GM19372 (cell line): ENCODE results near the gene RPS3.

Experiments
- ATAC-seq: cut with Tn5 transposase; IDR thresholded peaks from one replicate; pipeline ENCODE4 v1.9.1; 2021; ENCODE audit warnings: mild to moderate bottlenecking, low read depth, moderate library complexity; ENCODE audit not compliant: unreplicated experiment

Gene RPS3

DNA sequence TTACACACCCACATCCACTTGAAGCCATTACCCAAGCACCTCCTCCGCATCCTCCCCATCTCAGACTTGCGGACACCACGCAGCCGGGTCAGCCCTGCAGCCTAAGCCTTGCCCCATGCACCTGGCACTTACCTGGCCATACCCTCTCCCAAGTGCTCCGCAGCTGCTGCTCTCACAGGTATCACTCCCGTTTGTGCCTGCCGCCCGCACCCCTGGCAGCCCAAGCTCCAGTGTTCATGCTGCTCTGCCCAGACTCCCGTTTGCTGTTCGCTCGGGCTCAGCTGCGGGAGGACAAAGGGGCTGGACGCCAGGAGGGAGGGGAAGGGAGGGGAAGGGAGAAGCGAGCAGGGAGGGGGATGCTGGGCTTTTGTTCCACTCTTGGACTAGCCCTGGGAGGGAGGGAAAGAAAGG, 33.6 kb downstream of the RPS3 start, which contains the start of gene KLHL35:
TSS of gene KLHL35 (minus strand) at position 293 of the 411 bp plus-strand sequence. CDS start 2,574 bp downstream, outside the sequence.
- ATAC-seq, result no peak

DNA sequence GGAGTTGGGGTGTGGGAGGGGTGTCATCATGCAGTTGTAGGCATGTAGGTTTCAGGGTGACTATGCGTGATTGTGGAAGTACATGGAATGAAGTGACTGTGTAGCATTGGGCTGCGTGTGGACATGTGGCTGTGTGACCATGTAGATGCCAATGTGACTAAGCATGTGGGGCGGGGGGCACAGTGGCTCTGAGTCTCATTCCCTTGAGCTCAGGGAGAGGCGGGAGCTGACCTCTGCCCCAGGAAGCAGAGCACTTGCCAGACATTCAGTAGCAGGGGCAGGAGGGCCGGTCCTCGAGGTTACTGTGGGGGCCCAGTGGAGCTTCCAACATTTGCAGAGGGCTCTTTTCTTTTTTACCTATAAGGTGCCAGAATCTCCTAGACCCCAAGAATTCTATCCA, 34.1 kb downstream of the RPS3 start:
- ATAC-seq, result no peak

DNA sequence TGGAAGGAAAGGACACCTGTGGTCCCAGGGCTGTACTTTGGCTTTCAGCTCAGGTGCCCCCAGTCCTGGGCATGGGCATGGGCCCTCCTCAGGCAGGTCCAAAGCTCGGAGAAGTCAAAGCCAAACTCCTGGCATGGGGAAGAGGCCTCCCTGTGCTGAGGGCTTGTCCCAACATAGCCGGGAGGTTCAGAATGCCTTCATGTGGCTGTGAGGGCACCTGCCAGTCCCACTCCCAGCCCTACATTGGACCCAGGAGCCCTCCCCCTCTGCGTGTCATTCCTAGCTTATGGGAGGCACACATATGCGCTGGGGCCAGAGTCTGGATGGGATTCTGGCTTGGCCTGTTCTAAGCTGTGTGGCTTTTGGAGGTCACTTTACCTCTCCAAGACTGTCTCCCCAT, 34.7 kb downstream of the RPS3 start:
- no peak for ATAC-seq

DNA sequence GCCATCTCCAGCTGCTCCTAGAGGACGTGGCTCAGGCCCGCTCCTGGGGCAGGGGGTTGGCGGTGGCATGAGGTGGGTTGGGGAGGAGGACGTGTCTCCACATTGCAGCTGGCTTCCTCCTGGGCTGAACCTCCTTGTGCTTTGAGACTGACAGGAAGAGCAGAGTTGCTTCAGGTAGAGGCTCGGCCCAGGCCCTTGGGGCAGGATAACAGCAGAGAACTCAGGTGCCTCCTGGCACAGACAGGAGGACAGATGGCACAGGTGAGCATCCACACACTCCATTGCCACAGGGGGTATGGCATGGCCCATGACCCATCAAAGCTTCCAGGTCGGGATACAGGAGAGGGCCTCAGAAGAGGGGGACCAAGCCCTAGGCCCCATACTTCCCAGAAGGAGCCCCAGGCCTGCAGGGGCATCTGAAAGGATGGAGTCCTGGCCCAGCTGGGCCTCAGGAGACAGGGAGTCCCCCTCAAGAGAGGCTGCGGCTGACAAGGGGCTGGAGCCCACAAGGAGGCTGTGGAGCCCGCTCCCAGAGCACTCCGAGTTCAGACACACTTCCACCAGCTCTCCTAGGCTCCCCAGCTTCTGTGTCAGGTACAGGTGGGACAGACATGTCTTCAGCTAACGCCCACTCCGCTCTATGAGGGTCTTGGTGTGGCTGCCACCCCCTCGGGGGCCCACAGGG, 35.7 kb downstream of the RPS3 start:
- ATAC-seq, result no peak

DNA sequence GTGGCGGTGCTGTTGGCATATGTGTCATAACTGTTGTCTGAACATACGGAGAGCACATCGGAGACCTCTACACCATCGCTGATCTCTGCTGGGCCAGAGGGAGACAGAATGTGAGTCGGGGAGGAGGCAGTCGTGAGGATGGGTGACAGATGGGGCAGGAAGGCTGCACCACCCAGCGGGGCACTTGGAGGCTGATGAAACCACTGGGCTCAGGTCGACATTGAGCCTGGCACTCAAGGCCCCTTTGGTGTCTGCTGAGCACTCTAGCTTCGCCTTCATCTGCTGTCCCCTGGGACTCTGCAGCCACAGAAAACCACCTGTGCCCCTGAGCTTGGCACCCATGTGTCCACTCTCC, 36.2 kb downstream of the RPS3 start:
- ATAC-seq, result no peak

DNA sequence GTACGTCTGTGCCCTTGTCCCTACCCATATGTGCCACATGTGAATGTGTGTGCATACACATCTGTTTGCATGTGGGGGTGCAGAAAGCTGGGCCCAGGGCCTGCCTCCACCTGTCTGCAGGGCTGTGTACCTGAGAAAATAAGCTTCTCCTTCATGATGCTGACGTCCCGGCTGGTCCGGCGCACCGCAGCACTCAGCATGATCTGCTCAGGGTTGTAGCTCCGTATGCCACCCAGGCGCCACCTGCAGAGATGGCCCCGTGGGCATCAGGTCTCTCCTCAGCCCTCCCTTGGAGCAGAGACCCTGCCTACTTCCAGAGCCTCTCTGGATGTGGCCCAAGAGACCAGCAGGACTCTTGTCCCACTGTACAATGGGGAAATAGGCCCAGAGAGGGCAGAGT, 37.5 kb downstream of the RPS3 start:
- ATAC-seq, result no peak

DNA sequence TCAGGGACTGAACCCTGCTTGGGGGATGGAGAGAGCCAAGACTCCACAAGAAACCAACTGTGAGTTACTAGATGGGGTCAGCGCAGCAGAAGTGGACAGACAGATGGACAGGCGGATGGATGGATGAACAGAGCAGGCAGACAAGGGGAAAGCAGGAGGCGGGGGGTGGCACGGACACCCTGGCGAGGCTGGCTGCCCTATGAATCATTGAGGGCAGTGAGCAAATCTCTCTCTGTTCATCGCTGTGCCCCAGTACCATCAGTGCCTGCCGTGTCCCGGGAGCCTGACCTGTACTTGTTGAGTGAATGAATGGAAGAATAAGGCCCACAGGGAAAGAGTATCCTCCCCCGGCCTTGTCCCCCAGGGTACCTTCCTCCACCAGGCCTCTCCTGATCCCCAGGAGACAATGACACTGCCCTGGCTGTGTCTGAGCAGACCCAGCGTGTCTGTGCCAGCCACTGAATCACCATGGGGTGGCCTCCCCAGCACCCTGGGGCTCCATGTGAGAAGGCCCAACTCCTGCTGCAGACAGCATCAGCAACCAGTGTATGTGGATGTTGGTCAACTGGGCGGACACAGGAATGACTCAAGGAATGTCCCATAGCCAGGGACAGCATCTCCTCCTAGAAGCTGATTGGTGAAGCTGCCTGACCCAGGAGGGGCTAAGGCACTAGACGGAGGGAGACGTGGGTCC, 38.8 kb downstream of the RPS3 start:
- ATAC-seq, result no peak

DNA sequence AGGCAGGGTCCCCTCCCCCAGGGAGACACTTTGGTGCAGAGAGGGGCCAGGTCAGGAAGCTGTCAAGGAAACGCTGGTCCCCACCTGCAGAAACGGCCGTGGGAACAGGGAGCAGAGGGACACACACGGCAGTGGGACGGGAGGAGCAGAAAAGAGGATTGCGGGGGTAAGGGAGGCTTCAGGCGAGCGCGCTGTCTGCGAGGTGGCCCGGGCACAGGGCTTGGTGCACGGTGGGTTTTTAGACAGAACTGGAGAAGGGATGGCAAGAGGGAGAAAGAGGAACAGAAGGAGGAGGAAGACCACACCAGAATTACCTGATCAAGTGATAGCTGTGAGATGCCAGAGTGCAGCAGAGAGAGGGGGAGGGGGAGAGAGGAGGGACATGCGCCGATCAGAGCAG, 39.7 kb downstream of the RPS3 start:
- no peak for ATAC-seq

DNA sequence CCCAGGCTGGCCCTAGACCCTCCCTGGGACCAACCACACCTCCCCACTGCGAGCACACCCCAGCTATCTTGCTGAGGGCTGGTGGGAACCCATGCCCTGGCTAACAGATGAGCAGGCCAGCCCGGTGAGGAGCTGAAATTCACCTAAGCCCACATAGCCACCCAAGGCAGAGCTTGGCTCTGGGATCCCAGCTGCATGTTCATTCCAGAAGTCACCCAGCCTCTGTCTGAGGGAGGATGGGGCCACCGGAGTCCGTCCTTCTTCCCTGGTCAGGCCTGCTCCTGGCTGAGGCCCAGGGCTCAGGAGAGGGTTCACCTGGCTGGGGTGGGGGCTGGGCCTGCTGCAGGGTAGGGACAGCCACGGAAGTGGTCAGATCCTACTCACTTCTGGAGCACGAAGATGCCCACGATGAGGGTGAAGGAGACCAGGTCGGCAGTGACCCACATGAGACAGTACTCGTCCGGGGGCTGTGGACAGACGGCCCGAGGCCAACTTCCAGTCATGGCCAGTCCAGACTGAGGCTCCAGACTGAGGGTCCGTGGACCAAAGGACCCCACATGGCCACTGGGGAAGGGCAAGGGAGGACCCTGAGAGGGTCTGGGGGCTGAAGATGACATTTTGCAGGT, 40.3 kb downstream of the RPS3 start:
- ATAC-seq, result no peak

DNA sequence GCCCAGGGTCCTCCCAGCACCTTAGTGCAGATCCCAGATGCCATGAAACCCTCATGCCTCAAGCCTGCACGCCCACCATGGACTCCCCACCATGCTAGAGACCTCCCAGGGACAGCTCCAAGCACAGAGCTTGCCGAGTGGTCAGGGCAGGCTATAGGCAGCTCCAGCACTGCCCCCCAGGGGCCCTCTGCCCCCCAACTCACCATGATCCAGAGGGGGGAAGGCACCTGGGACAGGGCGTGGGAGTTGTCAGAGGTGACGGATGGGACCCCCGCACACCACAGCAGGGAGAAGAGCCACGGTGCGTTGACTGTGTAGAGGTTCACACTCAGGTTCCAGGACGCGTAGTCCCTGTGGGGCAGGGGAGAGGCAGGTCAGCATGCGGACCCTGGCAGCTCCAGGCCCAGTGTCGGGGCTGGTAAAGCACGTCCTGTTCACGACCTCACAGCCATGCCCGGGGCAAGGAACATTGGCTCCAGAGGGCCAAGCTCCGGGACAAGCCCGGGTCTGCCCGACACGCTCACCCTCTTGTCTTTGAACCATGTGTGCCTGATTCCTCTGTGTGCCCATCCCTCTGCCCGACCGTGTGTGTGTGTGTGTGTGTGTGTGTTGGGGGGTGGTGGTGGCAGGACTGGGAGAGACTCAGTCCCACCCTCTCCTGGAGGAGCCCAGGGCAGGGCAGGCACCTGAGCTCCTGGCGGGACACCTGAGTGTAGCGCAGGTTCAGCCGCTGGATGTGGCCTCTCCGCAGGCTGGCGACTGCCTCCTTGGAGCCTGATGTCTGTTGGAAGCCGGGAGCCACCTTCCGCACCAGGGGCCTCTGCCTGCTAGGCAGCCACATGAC, 41.9 kb downstream of the RPS3 start:
- ATAC-seq, result no peak

DNA sequence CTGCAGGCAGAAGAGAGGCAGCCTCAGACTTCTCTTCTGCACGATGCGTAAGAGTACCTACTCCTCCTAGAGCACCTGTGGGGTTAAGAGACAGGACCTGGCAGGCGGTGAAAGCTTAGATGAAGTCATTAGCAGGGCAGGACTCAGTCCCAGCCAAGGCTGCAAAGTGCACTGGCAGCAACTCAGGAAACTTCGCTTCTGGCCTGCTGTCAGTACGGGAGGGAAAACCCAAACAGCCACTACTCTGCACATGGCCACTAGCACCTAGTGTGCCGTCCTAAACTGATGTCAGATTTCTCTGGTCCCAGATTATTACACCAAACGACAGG, 42.5 kb downstream of the RPS3 start:
- ATAC-seq, result no peak

DNA sequence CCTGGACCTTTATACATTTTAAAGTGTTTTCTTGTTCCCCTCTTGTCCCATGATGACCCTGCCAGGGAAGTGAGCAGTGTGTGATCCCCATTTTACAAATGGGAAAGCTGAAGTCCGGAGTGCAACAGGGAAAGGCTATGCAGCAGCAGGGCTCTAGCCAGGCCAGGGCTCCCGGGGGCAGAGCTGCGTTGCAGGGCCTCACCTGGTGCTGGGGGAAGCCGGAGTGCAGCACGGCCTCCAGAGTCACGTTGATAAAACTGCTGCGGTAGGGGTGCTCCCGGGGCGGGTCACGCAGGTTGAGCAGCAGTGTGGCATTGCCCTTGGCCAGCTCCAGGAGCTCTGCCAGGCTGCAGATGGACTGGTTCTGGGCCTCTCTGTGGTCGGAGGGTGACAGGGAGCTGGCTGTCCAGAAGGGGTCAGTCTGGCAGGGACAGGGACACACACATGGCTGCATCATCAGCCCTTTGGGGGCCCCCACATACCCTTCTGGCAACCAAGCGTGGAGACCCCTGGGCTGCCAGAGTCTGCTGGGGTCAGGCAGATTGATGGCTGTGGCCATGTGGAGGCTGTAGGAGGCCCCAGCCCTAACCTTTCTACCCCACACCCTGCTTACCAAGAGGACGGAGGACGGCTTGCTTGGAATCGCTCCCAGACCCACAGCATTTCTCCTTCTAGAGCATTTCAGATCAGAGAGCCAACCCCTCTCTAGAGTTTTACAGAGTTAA, 43.0 kb downstream of the RPS3 start:
- ATAC-seq, result no peak

DNA sequence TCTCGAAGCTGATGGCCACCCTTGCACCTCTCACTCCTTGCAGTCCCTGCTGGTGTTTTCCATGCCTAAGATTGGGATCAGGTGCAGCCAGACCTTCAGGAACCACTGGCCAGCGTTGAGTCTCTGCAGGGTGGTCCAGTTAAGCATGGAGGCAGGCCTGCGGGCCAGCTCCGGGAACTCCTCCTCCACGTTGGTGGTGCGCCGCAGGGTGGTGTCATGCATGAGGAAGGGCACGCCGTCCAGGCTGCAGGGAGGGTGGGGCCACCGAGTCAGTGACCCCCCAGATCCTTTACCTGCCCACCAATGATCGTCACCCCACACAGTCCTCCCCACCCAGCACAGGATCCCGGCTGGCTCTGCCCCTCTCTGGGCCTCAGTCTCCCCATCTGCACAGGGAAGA, 43.7 kb downstream of the RPS3 start:
- ATAC-seq, result no peak

DNA sequence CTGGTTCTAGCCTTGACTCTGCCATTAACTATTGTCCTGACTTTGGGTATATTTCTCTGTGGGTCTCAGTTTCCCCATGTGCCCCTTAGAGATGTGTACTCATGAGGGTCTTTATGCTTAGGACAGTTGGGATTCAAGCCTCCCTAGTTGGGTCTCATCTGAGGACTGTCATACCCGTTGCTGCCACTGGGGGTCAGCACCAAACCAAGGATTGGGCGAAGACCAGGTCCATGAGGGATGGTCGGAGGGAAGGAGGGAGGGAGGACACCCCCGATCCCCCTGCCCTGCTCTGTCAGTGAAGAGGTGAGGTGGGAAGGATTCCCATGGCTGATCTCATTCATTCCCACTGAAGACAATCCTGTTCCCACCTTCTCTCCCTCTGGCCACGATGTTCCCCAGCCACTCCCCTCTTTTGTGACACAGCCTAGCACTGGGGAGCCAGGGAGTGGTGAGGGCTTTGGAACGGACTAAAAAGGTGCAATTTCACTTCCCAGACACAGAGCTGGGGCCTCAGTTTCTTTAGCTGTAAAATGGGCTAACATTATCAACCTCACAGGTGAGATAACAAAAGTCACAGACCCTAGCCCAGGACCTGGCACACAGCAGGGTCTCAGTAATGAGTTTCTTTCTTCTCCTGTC, 46.1 kb downstream of the RPS3 start:
- ATAC-seq, result peak; percentile 53

DNA sequence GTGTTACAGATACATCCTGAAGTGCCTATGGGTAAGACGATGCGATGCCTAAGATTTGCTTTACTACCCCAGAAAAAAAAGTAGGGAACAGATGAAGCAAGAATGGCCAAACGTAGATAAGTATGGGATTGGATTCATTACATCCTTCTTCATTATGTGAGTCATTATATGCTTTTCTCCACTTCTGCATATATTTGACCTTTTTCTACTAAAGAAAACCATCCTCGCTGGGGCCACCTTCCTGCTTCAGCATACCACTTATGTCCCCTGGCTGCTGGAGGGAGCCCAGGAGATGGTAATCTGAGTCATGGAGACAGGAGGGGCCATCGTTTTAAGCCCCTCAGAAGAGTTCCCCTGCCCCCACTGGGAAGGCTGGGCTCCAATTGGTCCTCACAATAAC, 48.1 kb downstream of the RPS3 start:
- ATAC-seq, result no peak

DNA sequence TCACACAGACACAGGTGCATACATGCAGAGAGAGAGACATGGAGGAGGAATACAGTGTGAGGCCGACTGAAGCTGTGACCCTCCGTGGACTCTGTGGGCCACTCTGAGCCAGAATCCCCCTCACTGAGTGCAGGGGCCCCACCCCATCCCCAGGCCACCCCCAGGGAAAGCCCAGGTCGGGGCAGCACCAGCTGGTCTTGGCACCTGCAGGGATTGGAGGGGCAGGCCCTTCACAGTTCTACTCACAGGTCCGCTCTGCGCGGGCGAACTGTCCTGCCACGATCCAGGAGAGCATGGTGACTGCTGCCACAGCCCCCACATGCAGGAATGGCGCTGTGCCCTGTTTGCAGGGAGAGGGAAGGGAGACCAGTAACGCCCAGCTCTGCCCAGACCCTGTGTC, 50.0 kb downstream of the RPS3 start:
- no peak for ATAC-seq

DNA sequence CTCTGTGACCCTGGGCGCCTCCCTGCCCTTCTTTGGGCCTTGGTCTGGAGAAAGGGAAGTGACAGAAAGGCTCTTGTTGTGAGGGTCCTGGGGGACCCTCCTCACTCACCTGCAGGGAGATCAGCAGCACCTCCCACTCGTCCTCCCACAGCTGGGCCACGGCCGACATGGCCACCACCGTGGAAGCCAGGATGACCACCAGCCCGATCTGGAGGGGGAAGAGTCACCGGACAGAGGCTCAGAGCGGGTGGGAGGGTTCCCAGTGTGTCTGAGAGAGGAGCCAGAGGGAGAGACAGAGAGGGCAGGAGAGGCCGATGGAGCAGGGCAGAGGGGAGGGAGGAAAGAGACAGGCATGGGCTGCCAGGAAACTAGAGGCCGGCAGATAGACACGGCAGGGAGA, 50.5 kb downstream of the RPS3 start:
- ATAC-seq, result no peak

DNA sequence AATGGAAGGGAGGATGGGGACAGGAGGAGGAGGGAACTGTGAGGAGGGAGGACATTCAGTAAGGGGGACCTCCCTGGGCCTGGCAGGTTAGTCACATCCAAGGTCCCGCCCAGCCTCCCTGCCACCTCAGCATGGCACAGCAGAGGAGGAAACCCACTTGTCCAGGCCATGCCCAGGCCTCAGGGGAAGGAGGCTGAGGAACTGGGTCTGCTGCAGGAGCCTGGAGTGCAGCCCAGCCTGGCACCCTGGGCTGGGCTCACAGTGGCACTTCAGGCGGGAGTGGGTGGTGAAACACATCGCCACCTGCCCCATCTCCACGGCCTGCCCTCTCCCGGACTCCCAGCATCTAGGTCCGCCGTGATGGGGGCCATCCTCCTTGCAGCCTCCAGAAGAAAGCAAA, 50.9 kb downstream of the RPS3 start:
- ATAC-seq, result no peak

DNA sequence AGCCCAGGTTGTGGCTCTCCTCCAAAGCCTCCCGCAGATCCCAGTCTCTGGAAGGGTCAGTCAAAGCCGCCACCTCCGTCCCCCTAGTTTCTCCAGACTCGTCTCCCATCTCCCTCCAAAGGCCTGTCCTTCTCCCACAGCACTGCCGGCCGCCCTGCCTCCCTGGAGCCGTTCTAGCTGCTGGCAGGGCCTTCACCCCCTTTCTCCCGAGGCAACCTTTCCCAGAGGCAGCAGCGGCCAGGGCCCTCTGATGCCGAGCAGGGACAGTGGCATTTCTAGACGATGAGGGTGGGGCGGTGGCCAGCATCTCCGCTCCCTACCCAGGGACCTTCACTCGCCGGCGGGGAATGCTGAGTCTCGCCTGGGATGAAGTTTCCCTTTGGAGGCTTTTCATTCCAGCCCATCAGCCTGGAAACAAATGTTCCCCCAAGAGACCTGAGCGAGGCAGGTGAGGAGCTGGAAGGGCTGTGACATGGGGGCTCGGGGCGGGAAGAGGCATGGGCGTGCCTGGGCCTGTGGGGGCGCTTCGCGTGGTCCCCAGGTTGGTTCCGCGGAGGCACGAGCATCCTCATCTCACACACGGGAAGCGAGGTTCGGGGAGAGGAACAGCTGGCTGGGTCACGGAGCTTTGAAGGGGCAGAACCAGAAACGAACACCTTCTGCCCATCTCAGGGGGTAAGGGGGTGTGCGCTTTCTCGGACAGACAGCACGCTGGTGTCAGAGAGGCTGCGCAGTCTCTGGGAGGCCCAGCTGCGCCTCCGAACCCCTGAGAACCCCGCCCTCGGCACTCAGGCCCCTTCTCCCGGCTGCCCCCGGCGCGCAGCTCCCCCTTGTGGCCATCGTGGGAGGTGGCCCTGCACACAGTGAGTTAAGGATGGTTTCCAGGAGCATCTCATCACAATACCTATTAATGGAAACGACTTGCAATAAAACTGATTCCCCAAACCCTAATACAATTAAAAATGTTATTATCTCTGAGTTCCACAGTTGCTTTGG, 51.8 kb downstream of the RPS3 start:
- ATAC-seq, result no peak
